Measurements from ENCODE around the gene LCN2. TPM values are rescaled to one million over a fixed set of nuclear protein-coding genes. Genes with fewer than 3 reads are reported as not detected.

Gene LCN2
- polyA plus RNA-seq, 3 donors from 2014 or later = 0.44 to 0.66 TPM; not detected in 1

GRCh38 chr9:128143525-128144238 is 5.6 kb upstream of the LCN2 start:
- peak overlapping the region in 1 of 6 donors; percentile 13 for H3K27ac Mint-ChIP-seq
- no peaks in the 10 kb centered on the region for H3K27me3 Mint-ChIP-seq (ENCODE audit: low read depth in 3 of 3)
- H3K4me3 Mint-ChIP-seq = no peak overlapping the region
- no peaks in the 10 kb centered on the region for H3K4me1 Mint-ChIP-seq
- no peak for DNase-seq
- no peaks in the 10 kb centered on the region for H3K9me3 Mint-ChIP-seq
- H3K36me3 Mint-ChIP-seq = no peaks in the 10 kb centered on the region

- no peaks in the 10 kb centered on the region for H3K4me1 Mint-ChIP-seq
- no peak overlapping the region for H3K4me3 Mint-ChIP-seq
- H3K27me3 Mint-ChIP-seq (ENCODE audit: low read depth in 3 of 3) = peaks cover 0 to 3% (median 0%) of the 10 kb centered on the region in 3 donors
- H3K9me3 Mint-ChIP-seq = no peaks in the 10 kb centered on the region
- DNase-seq = no peak
- H3K27ac Mint-ChIP-seq = no peak overlapping the region
- H3K36me3 Mint-ChIP-seq = no peaks in the 10 kb centered on the region
These were observed 4.7 kb upstream of the LCN2 start for GRCh38 chr9:128144239-128145181.

GRCh38 chr9:128145536-128145935 is 3.7 kb upstream of the LCN2 start:
- no peak for DNase-seq
- H3K27me3 Mint-ChIP-seq (ENCODE audit: low read depth in 3 of 3) = peaks cover 0 to 3% (median 0%) of the 10 kb centered on the region in 3 donors
- no peaks in the 10 kb centered on the region for H3K9me3 Mint-ChIP-seq
- no peaks in the 10 kb centered on the region for H3K36me3 Mint-ChIP-seq
- H3K4me1 Mint-ChIP-seq = no peaks in the 10 kb centered on the region
- H3K4me3 Mint-ChIP-seq = no peak overlapping the region
- H3K27ac Mint-ChIP-seq = no peak overlapping the region

- DNase-seq = no peak
- Mint-ChIP-seq H3K9me3 (no peaks in the 10 kb centered on the region), H3K36me3 (no peaks in the 10 kb centered on the region), H3K4me1 (no peaks in the 10 kb centered on the region), H3K27ac (no peak overlapping the region), H3K4me3 (no peak overlapping the region), H3K27me3 (ENCODE audit: low read depth in 3 of 3) (peaks cover 0 to 3% (median 0%) of the 10 kb centered on the region in 3 donors)
These were observed 3.3 kb upstream of the LCN2 start for GRCh38 chr9:128145951-128146351.

DNA sequence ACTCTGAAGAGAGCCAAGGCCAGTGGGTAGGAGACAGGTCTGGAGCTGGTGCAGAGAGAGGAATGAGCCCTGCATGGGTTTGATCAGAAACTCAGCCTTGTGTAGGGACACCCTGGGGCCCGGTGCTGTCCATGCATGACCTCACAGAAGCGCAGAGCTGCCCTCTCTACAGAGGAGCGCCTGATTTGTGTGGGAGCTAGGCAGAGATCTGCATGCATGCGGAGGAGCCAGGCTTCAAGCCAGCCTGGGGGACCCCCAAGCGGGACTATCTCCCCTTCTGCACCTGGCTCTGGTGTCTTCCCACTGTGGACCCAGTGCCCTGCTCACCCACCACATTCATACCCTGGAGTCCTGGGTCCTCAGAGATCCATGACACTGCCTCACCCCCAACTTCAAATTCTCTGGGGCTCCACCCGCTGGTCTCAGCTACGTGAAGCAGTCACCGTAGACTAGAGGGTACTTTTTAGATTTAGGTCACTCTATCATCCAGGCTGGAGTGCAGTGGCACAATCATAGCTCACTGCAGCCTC is 2.6 kb upstream of the LCN2 start:
- H3K27me3 Mint-ChIP-seq (ENCODE audit: low read depth in 3 of 3) = peaks cover 0 to 3% (median 0%) of the 10 kb centered on the region in 3 donors
- DNase-seq = no peak
- H3K4me3 Mint-ChIP-seq = no peak overlapping the region
- H3K27ac Mint-ChIP-seq = no peak overlapping the region
- no peaks in the 10 kb centered on the region for H3K36me3 Mint-ChIP-seq
- H3K4me1 Mint-ChIP-seq = no peaks in the 10 kb centered on the region
- H3K9me3 Mint-ChIP-seq = no peaks in the 10 kb centered on the region

DNA sequence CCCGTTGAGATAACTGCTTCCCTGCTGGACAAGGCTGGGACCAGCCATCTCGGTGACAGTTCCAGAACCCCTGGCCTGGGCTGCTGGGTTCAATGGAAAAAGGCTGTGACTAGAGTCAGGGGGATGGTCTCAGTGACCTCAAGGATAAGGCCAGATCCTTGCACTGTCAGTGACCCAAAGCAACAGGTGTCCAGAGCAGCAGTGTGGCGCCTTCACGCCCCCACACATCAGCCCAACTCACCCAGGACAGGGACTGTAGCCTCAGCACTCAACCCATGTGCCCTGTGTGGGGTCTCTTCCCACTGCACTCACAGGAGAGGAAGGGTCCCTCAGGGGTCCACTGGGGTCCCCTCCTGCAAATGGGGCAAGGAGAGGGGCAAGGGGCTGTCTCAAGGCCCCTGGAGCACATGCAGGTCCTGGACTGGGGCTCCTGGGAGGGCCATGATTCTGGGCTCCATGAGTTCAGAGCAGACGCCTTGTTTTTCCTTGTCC is 698 bp upstream of the LCN2 start:
- Mint-ChIP-seq H3K9me3 (no peaks in the 10 kb centered on the region), H3K27me3 (ENCODE audit: low read depth in 3 of 3) (peaks cover 0 to 4% (median 0%) of the 10 kb centered on the region in 3 donors), H3K4me3 (no peak overlapping the region), H3K4me1 (no peaks in the 10 kb centered on the region), H3K27ac (no peak overlapping the region), H3K36me3 (no peaks in the 10 kb centered on the region)
- DNase-seq = no peak

DNA sequence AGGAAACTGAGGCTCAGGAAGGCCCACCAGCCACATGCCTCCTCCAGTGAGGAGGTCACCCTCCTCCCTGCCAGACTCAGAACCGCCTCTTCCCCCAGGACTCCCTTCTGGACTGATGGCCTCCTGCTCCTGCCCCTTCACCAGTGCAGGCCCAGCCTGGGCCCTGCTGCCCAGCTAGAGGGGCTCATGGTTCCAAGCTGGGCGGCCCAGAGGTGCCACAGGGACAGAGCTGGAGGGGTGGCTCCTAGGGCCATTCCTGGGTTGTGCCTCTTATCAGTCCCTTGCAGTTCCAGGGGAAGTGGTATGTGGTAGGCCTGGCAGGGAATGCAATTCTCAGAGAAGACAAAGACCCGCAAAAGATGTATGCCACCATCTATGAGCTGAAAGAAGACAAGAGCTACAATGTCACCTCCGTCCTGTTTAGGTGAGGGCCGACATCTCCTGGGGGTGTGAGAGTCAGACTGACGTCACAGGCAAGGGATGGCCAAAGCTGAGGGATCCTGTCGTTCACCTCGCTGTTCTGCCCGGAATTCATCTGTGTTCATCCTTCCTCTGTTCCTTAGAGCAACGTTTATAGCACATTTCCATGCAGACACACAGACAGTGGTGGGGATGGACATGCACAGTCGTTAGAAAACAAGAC is 819 bp downstream of the LCN2 start:
- Mint-ChIP-seq H3K27ac (no peak overlapping the region), H3K27me3 (ENCODE audit: low read depth in 3 of 3) (peaks cover 0 to 4% (median 0%) of the 10 kb centered on the region in 3 donors), H3K4me3 (no peak overlapping the region), H3K9me3 (no peaks in the 10 kb centered on the region), H3K4me1 (no peaks in the 10 kb centered on the region), H3K36me3 (no peaks in the 10 kb centered on the region)
- DNase-seq = no peak

GRCh38 chr9:128150594-128151308 is 1.5 kb downstream of the LCN2 start:
- no peaks in the 10 kb centered on the region for H3K9me3 Mint-ChIP-seq
- H3K27me3 Mint-ChIP-seq (ENCODE audit: low read depth in 3 of 3) = peaks cover 0 to 4% (median 0%) of the 10 kb centered on the region in 3 donors
- no peak overlapping the region for H3K27ac Mint-ChIP-seq
- H3K4me1 Mint-ChIP-seq = no peaks in the 10 kb centered on the region
- H3K4me3 Mint-ChIP-seq = no peak overlapping the region
- DNase-seq = no peak
- H3K36me3 Mint-ChIP-seq = no peaks in the 10 kb centered on the region

GRCh38 chr9:128151309-128152132 is 2.3 kb downstream of the LCN2 start:
- DNase-seq = no peak
- Mint-ChIP-seq H3K27me3 (ENCODE audit: low read depth in 3 of 3) (peaks cover 0 to 4% (median 0%) of the 10 kb centered on the region in 3 donors), H3K4me1 (no peaks in the 10 kb centered on the region), H3K36me3 (no peaks in the 10 kb centered on the region), H3K9me3 (no peaks in the 10 kb centered on the region), H3K4me3 (no peak overlapping the region), H3K27ac (no peak overlapping the region)

GRCh38 chr9:128152133-128153059 is 3.1 kb downstream of the LCN2 start:
- no peaks in the 10 kb centered on the region for H3K4me1 Mint-ChIP-seq
- no peak overlapping the region for H3K27ac Mint-ChIP-seq
- H3K9me3 Mint-ChIP-seq = no peaks in the 10 kb centered on the region
- H3K27me3 Mint-ChIP-seq (ENCODE audit: low read depth in 3 of 3) = peaks cover 0 to 4% (median 0%) of the 10 kb centered on the region in 3 donors
- no peak overlapping the region for H3K4me3 Mint-ChIP-seq
- DNase-seq = no peak
- H3K36me3 Mint-ChIP-seq = no peaks in the 10 kb centered on the region

GRCh38 chr9:128153060-128153946 is 4.0 kb downstream of the LCN2 start:
- DNase-seq = no peak
- Mint-ChIP-seq H3K4me1 (no peaks in the 10 kb centered on the region), H3K27ac (no peak overlapping the region), H3K4me3 (no peak overlapping the region), H3K27me3 (ENCODE audit: low read depth in 3 of 3) (peaks cover 0 to 4% (median 0%) of the 10 kb centered on the region in 3 donors), H3K9me3 (no peaks in the 10 kb centered on the region), H3K36me3 (no peaks in the 10 kb centered on the region)
